ENCODE data around the gene LRRC45. TPM values are rescaled to one million over a fixed set of nuclear protein-coding genes. Genes with fewer than 3 reads are reported as not detected.

LRRC45 gene
- total RNA-seq, 4 donors from 2014 or later, result 13.1 to 25.8 (median 15.3) TPM

- Histone ChIP-seq H3K27ac (peak overlapping the region in 1 of 4 donors; percentile 69), H3K27me3 (no peaks in the 10 kb centered on the region), H3K9me3 (no peaks in the 10 kb centered on the region), H3K4me3 (peak overlapping the region in 1 of 4 donors; percentile 13), H3K36me3 (peaks cover 0 to 23% (median 0%) of the 10 kb centered on the region in 3 donors), H3K4me1 (peaks cover 0 to 51% (median 27%) of the 10 kb centered on the region in 4 donors)
- WGBS, 2 donors, result 36 to 45% methylated on average over 33 to 38 of the region's 39 CpGs
- TF ChIP-seq, protein P1, sequence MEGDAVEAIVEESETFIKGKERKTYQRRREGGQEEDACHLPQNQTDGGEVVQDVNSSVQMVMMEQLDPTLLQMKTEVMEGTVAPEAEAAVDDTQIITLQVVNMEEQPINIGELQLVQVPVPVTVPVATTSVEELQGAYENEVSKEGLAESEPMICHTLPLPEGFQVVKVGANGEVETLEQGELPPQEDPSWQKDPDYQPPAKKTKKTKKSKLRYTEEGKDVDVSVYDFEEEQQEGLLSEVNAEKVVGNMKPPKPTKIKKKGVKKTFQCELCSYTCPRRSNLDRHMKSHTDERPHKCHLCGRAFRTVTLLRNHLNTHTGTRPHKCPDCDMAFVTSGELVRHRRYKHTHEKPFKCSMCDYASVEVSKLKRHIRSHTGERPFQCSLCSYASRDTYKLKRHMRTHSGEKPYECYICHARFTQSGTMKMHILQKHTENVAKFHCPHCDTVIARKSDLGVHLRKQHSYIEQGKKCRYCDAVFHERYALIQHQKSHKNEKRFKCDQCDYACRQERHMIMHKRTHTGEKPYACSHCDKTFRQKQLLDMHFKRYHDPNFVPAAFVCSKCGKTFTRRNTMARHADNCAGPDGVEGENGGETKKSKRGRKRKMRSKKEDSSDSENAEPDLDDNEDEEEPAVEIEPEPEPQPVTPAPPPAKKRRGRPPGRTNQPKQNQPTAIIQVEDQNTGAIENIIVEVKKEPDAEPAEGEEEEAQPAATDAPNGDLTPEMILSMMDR (IDR thresholded peaks at IDR 0.05), result no peak
- no peak for TF ChIP-seq POLR2A (IDR thresholded peaks at IDR 0.05)
- TF ChIP-seq EP300 (IDR thresholded peaks at IDR 0.05), result no peak
- DNase-seq (ENCODE audit: low spot score in 2 of 2), result no peak
Measured at GRCh38 chr17:81994593-81995462, 28.3 kb upstream of the LRRC45 start.

- H3K27ac ChIP-seq, result peak overlapping the region in 1 of 4 donors; percentile 69
- no peak overlapping the region for H3K4me3 ChIP-seq
- WGBS, 2 donors, result 83 to 84% methylated on average over 20 to 28 of the region's 29 CpGs
- DNase-seq (ENCODE audit: low spot score in 2 of 2), result no peak
- TF ChIP-seq, protein P1 (IDR thresholded peaks at IDR 0.05), result no peak
- TF ChIP-seq EP300 (IDR thresholded peaks at IDR 0.05), result no peak
- TF ChIP-seq POLR2A (IDR thresholded peaks at IDR 0.05), result no peak
- no peaks in the 10 kb centered on the region for H3K27me3 ChIP-seq
- peaks cover 0 to 15% (median 0%) of the 10 kb centered on the region in 3 donors for H3K36me3 ChIP-seq
- no peaks in the 10 kb centered on the region for H3K9me3 ChIP-seq
- peaks cover 0 to 51% (median 27%) of the 10 kb centered on the region in 4 donors for H3K4me1 ChIP-seq
Measured at GRCh38 chr17:81995463-81996231, 27.5 kb upstream of the LRRC45 start.

DNA sequence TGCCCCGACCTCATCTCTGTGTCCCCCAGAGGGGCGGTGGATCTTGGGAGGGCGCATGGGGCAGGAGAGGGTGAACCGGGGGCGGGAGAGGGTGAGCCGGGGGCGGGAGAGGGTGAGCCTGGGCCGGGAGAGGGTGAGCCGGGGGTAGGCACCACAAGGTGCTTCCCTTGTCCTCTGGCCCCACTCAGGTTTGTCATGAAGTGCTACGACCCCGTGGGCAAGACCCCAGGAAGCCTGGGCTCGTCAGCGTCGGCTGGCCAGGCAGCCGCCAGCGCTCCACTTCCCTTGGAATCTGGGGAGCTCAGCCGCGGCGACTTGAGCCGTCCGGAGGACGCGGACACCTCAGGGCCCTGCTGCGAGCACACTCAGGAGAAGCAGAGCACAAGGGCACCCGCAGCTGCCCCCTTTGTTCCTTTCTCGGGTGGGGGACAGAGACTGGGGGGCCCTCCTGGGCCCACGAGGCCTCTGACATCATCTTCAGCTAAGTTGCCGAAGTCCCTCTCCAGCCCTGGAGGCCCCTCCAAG, 26.8 kb upstream of the LRRC45 start:
- no peak overlapping the region for H3K27ac ChIP-seq
- TF ChIP-seq POLR2A (IDR thresholded peaks at IDR 0.05), result no peak
- TF ChIP-seq, protein P1 (IDR thresholded peaks at IDR 0.05), result no peak
- TF ChIP-seq EP300 (IDR thresholded peaks at IDR 0.05), result no peak
- peaks cover 0 to 20% (median 0%) of the 10 kb centered on the region in 3 donors for H3K36me3 ChIP-seq
- WGBS, 2 donors, result 87 to 93% methylated on average over 27 to 28 of the region's 28 CpGs
- DNase-seq (ENCODE audit: low spot score in 2 of 2), result no peak
- no peak overlapping the region for H3K4me3 ChIP-seq
- no peaks in the 10 kb centered on the region for H3K9me3 ChIP-seq
- peaks cover 0 to 45% (median 24%) of the 10 kb centered on the region in 4 donors for H3K4me1 ChIP-seq
- no peaks in the 10 kb centered on the region for H3K27me3 ChIP-seq

DNA sequence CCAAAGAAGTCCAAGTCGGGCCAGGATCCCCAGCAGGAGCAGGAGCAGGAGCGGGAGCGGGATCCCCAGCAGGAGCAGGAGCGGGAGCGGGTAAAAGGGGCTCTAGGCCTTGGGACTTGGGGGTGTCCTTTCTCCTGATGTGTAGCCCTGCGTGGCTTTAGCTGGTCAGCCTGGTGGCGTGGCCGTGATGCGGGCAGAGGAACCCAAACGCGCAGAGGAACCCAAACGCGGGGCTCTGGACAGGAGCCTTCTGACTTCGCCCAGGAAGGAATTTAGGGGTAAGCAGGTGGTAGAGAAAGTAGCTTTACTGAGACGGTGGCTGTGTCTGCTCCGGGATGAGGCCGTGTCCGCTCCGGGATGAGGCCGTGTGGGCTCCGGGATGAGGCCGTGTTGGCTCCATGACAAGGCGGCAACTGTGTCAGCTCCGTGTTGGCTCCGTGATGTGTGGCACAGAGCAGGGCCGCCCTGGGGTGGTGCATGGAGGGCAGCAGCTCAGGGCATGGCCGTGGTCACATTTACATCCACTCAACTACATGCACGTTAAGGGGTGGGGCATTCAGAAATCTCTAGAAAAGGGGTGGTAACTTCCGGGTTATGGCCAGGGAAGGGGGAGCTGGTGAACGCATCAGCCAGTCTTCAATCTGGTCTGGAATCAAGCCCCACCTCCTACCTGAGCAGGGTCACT, 26.2 kb upstream of the LRRC45 start:
- TF ChIP-seq POLR2A (IDR thresholded peaks at IDR 0.05), result no peak
- WGBS, 2 donors, result 95 to 96% methylated on average over 30 of the region's 30 CpGs
- Histone ChIP-seq H3K27me3 (no peaks in the 10 kb centered on the region), H3K4me3 (no peak overlapping the region), H3K27ac (no peak overlapping the region), H3K9me3 (no peaks in the 10 kb centered on the region), H3K36me3 (peaks cover 0 to 20% (median 0%) of the 10 kb centered on the region in 3 donors), H3K4me1 (peaks cover 0 to 39% (median 19%) of the 10 kb centered on the region in 4 donors)
- no peak for DNase-seq (ENCODE audit: low spot score in 2 of 2)

- no peak for TF ChIP-seq EP300 (IDR thresholded peaks at IDR 0.05)
- no peak for TF ChIP-seq POLR2A (IDR thresholded peaks at IDR 0.05)
- TF ChIP-seq, protein P1 (IDR thresholded peaks at IDR 0.05), result no peak
- H3K27ac ChIP-seq, result no peak overlapping the region
- DNase-seq (ENCODE audit: low spot score in 2 of 2), result no peak
- H3K4me1 ChIP-seq, result peaks cover 0 to 32% (median 15%) of the 10 kb centered on the region in 4 donors
- H3K27me3 ChIP-seq, result no peaks in the 10 kb centered on the region
- no peak overlapping the region for H3K4me3 ChIP-seq
- 77 to 83% methylated on average over 7 of the region's 7 CpGs for WGBS, 2 donors
- peaks cover 0 to 20% (median 0%) of the 10 kb centered on the region in 3 donors for H3K36me3 ChIP-seq
- H3K9me3 ChIP-seq, result no peaks in the 10 kb centered on the region
Measured at GRCh38 chr17:81998212-81998611, 24.9 kb upstream of the LRRC45 start.
